ENCODE measurements around the gene PC.

PC gene

GRCh38 chr11:66881451-66881835 lies 76.7 kb downstream of the PC start:
- no peak for DNase-seq

- no peak for DNase-seq
Measured at GRCh38 chr11:66880496-66881450, 77.4 kb downstream of the PC start.

- no peak for DNase-seq
Measured at GRCh38 chr11:66879999-66880398, 78.2 kb downstream of the PC start.

GRCh38 chr11:66879583-66879982 lies 78.6 kb downstream of the PC start:
- DNase-seq, result no peak

- DNase-seq, result no peak
Measured at GRCh38 chr11:66879000-66879399, 79.2 kb downstream of the PC start.

- no peak for DNase-seq
Measured at GRCh38 chr11:66878474-66878873, 79.7 kb downstream of the PC start.

GRCh38 chr11:66877588-66878385 lies 80.4 kb downstream of the PC start:
- no peak for DNase-seq

- DNase-seq, result no peak
Measured at GRCh38 chr11:66875378-66875777, 82.8 kb downstream of the PC start.

- no peak for DNase-seq
Measured at GRCh38 chr11:66874232-66874631, 84.0 kb downstream of the PC start.

GRCh38 chr11:66871521-66871901 lies 86.7 kb downstream of the PC start:
- no peak for DNase-seq

- DNase-seq, result no peak
Measured at GRCh38 chr11:66870616-66871520, 87.3 kb downstream of the PC start.

GRCh38 chr11:66870131-66870530 lies 88.1 kb downstream of the PC start:
- DNase-seq, result no peak

GRCh38 chr11:66869567-66869870 lies 88.7 kb downstream of the PC start:
- no peak for DNase-seq

- DNase-seq, result peak; percentile 25
Measured at GRCh38 chr11:66868726-66869566, 89.2 kb downstream of the PC start.

GRCh38 chr11:66868082-66868725 lies 90.0 kb downstream of the PC start:
- no peak for DNase-seq

GRCh38 chr11:66867425-66868040 lies 90.7 kb downstream of the PC start:
- DNase-seq, result no peak

- DNase-seq, result no peak
Measured at GRCh38 chr11:66866511-66866986, 91.6 kb downstream of the PC start.

- no peak for DNase-seq
Measured at GRCh38 chr11:66866007-66866406, 92.2 kb downstream of the PC start.

GRCh38 chr11:66864924-66865697 lies 93.1 kb downstream of the PC start:
- DNase-seq, result no peak
